LNCAP (cell line): ENCODE measurements around the gene MMP28.

Source experiments
- TF ChIP-seq, protein P1 (sequence below): fragments of 450-650 bp; IDR thresholded peaks from 2 replicates; pipeline ENCODE4 v1.5.1; 2017; ENCODE audit warnings: mild to moderate bottlenecking

Gene MMP28

DNA sequence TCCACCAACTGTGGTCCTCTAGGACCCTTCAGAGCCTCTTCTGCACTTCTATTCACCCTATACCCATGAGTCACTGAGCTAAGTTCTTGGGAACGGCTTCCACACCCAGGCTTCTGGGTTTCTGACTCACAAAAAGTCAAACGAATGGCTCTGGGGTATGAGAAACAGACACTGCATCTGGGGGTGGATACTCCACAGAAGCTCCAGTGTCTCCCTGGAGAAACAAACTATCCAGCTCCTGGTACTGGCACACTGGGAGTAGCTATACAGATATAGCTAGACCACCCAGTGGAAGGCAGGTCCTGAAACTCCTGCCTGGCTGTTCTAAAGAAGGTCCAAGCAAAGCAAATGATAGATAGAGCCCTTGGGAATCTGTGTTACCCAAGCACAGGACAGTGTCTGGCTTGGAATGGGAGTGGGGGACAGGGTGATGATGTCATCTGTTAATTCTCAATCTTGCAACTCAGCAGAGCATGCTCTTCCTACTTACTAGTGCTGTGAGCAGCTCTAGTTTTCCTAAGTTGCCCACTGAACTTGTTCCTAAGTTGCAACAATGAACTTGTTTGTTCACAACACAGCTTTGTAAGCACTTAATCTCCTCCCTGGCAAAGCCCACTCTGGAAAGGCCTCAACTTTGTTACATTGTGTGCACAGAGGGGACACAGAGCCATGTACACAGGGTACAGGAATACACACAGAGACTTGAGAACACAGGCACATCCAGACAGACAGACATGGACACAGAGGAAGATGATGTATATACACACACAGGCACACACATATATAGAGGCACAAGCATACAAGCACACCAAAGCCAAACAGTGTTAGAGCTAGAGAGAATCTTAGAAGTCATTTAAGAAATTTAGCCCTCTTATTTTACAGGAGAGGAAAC, 6.7 kb downstream of the MMP28 start:
- TF ChIP-seq, protein P1, sequence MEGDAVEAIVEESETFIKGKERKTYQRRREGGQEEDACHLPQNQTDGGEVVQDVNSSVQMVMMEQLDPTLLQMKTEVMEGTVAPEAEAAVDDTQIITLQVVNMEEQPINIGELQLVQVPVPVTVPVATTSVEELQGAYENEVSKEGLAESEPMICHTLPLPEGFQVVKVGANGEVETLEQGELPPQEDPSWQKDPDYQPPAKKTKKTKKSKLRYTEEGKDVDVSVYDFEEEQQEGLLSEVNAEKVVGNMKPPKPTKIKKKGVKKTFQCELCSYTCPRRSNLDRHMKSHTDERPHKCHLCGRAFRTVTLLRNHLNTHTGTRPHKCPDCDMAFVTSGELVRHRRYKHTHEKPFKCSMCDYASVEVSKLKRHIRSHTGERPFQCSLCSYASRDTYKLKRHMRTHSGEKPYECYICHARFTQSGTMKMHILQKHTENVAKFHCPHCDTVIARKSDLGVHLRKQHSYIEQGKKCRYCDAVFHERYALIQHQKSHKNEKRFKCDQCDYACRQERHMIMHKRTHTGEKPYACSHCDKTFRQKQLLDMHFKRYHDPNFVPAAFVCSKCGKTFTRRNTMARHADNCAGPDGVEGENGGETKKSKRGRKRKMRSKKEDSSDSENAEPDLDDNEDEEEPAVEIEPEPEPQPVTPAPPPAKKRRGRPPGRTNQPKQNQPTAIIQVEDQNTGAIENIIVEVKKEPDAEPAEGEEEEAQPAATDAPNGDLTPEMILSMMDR: no peak

DNA sequence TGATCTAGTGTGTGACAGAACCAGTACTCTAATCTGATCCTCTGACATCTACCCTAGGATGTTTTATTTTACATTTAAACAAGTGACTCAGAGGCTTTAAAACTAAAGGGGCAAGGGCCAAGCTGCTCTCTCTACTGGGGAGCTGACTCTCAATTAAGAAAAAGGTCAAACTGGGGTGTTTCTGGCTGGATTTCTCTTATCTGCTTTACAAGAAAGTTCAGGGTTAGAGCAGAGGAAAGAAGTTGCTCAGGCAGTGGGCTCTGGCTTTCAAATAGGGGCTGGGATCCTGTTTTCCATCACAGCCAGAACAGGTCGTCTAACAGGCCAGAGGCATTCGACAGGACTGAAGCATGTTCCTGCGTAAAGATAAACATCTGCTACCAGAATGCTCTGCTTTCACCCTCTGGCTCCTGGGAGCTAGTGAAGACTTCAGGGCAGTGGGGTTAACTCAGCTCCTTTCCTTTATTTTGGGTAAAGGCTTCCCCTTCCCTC, 8.5 kb downstream of the MMP28 start:
- TF ChIP-seq, protein P1: no peak

DNA sequence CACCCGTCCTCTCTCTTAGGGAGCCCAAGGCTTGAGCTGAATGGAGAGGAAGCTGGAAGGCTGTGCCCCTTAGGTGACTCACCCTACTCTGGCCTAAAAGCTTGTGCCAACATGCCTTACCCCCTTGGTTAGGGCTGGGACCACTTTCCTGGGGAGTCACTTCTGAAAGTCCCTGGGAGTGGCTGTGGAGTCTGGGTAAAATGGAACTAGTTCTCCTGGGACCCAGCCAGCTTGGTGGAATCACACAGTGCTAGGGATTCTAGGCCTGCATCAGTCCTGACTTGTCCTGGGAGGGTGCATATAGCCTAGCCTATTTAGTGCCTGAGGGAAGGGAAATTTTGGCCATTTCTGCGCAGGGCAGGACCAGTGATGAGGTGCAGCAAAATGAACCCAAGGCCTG, 10.5 kb downstream of the MMP28 start:
- TF ChIP-seq, protein P1: no peak

DNA sequence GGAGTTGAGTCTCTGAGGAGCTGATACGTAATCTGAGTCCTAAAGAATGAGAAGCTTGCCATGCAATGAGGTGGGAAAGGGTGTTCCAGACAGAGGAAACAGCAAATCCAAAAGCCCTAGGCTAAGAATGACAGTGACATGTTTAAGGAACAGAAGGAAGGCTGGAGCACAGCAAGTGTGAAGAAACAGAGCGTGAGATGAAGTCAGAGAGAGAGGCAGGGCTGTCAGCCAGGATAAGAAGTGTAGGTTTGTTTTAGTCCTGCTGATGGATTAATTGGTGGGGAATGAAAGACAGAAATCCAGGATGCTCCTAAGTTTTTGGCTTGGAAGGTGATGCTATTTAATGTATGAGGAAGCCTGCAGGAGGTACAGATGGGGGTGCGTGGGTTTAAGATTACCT, 14.5 kb downstream of the MMP28 start:
- TF ChIP-seq, protein P1: no peak

DNA sequence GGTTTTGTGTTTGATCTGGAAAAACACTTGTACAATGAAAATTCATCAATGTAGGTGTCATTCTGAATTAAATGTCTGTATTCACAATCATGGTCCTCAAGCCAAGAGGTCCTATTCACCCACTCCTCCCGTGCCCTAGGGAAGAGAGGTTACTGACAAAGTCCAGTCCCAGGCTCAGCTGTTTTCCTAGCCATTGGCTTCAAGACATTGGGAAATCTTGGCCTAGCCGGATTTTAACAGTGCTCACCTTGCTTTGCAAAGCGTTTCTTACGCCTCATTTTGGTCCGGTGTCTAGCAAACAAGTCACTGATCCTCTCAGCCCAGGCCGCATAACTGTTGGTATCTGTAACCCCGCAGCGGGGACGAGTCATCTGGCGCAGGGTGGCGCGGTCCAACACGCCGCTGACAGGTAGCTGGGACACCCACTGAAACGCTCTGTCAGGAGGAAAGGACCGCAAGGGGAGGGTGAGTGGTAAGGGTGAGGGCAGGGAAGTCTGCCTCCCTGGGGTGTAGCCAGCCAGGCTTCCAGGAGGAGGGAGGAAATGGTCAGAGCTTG, 16.7 kb downstream of the MMP28 start:
- TF ChIP-seq, protein P1: no peak

DNA sequence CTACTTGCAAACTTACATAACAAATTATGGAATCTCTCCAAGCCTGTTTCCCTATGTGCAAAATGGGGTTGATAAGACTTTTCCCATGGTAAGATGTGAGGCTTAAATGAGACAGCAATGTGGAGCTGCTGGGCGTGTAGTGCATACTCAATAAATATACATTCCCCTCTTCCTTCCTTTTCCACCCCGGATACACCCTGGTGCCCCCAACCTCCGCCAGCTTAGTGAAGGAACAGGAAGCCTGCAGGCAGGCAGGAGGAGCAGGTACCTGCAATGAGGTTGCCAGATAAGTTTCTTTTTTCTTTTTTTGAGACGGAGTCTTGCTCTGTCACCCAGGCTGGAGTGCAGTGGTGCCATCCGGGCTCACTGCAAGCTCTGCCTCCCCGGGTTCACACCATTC, 19.9 kb downstream of the MMP28 start:
- TF ChIP-seq, protein P1: no peak

DNA sequence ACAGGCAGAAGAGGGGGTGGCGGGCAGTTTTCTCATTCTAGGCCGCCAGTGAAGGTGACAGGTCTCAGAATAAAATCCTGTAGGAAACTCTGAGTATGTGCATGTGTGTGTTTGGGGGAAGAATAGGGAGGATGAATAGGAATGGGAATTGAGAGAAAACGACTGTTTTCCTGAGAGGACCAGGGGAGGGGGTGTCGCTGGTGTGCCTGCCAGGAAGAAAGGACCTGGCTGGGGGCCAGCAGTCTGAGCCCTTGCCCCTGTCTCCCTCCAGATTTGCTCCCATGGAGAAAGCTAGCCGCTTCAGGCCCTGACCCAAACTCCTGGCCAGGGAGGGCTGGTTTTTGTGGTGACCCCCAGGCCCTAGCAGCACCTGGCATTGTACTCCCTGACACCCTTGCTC, 20.4 kb downstream of the MMP28 start:
- TF ChIP-seq, protein P1: no peak
